GM18502 (cell line): ENCODE results near the gene MRFAP1.
"Not testable (repeated sequence)": the region's sequence is repeated elsewhere in the genome, so short reads cannot be mapped to it uniquely, and the experiment has no call there.

Source experiments
- ATAC-seq: cut with Tn5 transposase; IDR thresholded peaks from one replicate; pipeline ENCODE4 v1.9.1; 2021; ENCODE audit warnings: mild to moderate bottlenecking; ENCODE audit not compliant: unreplicated experiment, poor library complexity

The MRFAP1 gene

DNA sequence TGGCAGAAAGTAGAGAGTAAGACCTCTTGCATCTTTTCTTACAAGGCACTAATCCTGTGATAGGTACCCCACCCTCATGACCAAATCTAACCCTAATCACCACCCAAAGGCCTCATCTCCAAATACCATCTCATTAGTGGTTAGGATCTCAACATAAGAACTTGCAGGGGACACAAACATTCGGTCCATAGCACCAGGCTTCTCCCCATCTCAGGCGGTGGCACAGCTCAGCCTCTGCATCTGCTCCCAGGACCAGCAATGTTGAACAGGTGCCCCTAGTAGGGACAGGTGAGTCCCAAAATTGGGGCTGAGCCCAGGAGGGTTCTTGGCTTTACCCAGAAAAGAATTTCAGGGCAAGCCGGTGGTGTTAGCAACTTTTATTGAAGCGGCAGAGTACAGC is 8.4 kb upstream of the MRFAP1 start:
- ATAC-seq: no peak

DNA sequence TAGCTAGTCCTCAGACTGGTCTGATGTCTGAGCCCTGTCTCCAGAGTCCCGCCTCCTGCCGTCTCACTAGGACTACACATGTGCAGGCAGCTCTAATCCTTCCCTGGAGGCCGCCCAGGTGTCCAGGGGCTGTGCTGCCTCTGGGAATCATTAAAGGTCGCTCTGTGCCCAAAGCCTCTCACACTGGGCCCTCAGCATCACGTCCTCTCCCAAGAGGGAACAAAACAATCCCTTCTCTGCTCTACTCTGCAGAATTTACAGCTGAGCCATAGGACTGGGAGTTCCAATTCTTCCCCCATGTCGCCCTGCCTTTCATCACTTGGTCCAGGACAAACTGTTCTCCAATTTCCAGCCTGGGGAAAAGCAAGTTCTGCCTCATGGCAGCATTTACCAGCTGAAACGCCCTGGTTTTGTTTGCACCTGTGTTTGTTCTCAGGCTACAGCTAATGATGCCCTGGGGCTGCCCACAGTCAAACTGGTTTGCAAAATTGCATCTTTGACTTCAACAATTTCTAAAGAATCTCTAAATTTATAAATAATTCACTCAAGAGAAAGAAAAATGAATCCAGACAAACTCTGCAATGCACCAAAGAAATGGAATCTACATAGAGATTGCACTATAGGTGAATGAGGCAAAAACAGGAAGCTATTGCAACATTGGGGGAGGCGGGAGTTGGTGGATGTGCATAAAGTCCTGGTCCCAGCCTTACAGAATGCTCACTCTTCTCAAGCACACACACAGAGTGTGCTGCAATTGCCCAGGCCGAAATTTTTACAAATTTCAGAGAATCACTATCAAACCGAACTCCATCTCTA is 7.2 kb upstream of the MRFAP1 start:
- ATAC-seq: no peak

DNA sequence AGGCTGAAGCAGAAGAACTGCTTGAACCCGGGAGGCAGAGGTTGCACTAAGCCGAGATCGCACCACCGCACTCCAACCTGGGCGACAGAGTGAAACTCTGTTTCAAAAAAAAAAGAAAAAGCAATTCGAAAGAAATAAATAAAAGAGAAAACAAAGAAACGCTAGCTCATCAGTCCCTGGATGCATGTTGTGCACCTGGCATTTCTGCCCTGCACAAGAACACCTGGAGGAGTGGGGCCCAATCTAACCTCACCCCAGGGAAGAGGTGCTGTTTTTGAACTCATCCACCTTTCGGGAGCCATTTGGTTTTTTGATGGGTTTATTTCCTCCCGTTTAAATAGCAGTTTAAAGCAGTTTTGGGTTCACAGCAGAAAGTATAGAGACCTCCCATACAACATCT is 5.7 kb upstream of the MRFAP1 start:
- no peak for ATAC-seq

DNA sequence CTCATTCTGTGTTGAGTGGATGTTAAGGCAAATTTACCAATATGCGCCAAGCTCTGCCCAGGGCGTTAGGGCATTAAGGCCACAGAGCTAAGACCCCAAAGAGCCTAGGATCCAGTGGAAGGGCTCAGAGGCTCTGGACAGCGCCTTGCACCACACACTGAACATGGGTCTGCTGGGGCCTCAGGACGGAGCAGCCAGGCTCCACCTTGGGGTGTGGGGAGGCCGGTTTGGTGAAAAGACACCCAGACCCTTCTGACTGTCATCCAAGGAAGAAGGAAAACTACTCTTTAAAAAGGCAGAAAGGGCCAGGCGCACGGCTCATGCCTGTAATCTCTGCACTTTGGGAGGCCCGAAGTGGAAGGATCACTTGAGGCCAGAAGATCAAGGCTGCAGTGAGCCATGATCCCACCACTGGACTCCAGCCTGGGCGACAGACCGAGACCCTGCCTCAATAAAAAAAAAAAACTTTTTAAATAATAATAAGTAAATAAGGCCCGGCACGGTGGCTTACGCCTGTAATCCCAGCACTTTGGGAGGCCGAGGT is 1.3 kb upstream of the MRFAP1 start:
- no peak for ATAC-seq

DNA sequence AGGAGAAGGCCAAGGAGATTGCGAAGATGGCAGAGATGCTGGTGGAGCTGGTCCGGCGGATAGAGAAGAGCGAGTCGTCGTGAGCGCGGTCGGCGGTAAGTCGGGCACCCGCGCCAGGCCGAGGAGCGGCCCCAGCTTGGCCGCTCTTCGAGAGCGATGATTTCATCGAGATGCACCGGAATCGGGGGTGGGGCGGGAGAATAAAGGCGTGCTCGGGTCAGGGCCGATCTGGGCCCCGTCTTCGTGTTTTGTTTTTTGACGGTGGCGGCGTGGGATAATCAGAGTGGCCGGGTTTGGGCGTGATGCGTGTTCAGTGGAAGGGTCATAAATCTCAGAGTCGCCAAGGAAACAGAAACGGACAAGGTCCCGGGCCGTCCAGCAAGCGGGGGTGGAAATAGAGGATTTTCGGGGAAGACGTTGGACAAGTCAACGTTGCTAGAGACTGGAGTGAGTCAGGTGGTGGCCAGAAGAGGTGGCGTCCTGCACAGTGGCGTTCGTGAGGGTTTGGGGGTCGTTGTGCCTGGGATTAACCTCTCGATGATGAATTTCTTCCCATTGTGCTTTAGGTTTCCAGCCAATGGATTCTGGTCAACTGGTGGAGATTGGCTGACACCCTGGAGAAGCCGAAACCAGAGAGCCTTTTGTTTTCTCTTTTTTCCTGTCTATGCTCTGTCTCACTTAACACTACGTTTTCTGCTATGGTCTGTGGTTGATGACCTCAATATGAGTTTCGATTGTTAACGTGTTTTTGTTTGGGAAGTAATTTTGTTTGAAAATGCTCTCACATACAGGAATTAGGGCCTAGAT is 882 bp downstream of the MRFAP1 start:
- ATAC-seq: peak; percentile 33

DNA sequence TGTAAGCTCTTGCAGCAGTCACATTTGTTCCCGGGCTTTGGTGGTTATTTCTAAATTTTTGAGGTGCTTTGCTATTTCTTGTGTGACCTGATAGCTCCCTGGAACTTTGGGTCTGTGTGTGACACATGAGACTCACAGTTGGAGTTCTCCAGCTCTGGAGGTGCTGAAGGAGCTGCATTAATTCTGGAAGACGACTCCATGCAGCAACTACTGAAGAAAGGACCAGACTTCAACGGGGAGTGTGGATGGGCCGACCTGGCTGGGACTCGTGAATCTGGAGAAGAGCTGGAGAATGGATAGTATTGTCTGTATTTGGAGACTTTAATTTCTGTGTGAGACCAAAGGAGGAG is 1.5 kb downstream of the MRFAP1 start:
- ATAC-seq: no peak

DNA sequence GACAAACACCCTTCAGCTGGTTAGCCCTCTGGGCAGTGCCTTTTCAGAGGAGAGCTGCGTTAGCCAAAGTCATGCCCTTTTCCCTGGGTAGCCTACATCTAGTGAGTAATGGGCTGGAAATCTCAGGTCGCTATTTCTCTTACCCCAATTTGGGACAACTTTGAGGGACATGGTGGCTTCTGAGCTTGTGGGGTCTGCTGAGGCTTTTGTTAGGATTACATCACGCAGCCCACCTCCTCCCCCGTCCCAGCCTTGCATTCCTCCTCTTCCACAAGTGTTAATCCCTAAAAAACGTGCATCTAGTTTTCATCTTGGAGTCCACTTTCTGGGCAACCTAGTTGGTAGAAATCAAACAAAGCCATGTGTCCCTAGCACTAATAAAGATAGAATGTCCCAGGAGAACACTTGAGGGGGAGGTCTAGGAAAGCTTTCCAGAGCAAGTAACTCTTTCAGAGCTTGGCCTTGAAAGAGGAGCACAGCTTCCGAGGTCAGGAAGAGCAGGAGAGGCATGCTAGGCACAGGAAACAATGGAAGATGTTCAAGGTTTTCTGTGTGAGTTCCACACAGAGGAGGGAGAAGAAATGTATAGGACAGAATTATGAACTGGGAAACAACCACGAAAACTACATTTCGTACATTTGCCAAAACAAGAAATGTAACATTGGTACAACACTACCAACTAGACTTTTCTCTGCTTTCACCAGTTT is 2.8 kb downstream of the MRFAP1 start:
- ATAC-seq: no peak

DNA sequence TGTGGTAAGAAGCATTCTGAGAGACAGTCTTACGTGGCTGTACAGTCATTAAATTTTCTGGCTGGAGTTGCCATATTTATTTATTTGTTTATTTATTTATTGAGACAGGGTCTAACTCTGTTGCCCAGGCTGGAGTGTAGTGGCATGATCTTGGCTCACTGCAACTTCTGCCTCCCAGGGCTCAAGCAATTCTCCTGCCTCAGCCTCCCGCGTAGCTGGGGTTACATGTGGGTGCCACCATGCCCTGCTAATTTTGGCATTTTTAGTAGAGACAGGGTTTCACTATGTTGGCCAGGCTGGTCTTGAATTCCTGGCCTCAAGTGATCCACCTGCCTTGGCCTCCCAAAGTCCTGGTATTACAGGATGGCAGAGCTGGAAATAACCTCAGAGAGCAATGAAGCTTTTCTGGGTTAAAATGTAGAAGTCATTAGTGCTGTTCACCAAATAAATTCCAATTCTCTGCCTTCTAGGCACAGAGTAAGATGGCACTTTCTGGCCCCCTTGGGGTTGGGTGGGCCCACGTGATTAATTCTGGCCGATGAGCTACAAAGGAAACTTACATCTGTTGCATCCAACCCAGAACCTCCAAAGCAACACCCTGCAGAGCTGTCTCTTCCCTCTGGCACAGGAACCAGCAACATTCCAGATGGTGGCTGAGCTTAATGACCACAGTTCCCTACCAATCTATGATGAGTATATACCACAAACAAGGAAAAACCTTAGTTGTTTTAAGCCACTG is 4.5 kb downstream of the MRFAP1 start:
- no peak for ATAC-seq

DNA sequence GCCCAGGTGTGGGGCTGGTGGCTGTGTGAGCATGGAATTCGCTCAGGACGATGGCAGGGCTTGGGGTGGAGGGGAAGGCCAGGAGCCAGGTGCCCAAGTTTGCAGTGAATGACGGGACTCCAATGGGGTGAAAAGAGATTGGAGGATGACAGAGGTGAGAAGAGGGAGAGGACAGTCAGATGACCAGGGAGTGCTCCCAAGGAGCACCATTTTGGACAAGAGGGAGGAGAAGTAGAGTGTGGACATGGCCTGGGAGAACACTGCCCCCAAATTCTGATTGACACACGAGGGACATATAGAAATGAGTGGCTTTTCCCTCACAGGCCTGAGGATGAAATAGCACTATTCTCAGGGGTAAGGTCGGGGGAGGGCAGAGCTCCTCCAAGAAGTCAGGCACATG is 6.7 kb downstream of the MRFAP1 start:
- ATAC-seq: no peak

DNA sequence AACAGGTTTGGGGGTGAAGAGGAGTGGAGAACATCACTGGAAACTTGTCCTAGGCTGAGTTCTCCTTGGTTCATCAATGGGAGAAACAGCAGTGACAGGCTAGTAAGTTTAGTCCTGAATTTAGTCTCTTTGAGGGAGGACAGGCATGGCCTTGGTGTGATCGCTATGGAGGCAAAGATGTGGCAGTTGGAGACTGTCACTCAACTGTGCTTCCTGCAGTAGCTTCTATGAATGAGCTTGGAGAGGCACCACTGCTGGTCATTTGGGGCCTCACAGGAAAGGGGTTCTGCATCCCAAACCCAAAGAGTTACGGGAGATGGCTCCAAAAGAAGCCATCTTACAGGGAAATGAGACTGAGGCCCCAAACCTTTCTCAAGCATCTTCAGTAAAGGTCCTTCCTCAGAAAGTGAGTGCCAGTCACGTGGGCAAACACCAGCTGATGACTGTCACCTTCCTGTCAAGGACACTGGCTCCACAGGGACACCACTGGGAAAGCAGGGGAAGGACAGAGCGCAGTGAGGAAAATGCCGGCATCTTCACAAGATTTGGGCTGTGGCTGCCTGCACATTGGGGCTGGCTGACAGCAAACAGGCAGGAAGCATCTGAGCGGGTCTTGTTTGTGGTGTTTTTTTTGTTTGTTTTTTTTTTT is 7.2 kb downstream of the MRFAP1 start:
- no peak for ATAC-seq

DNA sequence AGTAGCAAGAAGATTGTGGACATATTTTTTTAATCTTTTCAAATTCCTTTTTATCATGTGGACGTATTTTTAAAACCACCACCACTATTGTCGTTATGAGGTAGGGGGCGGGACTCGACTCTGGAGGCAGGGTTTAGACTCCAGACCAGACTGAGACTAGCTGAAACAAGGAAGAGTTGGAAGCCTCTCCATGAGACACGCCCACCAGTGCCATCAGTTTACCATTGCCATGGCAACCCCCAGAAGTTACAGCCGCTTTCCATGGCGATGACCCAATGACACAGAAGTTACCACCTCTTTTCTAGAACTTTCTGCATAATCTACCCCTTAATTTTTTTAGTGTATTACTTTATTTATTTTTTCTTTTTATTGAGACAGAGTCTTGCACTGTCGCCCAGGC is 8.7 kb downstream of the MRFAP1 start:
- ATAC-seq: no peak

DNA sequence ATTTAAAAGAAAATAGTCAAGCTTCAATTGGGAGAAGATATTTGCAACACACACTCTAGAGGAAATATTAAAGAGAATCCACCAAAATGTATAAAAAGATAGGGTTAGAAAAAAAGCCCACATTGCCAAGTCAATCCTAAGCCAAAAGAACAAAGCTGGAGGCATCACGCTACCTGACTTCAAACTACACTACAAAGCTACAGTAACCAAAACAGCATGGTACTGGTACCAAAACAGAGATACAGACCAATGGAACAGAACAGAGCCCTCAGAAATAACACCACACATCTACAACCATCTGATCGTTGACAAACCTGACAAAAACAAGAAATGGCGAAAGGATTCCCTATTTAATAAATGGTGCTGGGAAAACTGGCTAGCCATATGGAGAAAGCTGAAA is 13.7 kb downstream of the MRFAP1 start:
- ATAC-seq: not testable (repeated sequence)

DNA sequence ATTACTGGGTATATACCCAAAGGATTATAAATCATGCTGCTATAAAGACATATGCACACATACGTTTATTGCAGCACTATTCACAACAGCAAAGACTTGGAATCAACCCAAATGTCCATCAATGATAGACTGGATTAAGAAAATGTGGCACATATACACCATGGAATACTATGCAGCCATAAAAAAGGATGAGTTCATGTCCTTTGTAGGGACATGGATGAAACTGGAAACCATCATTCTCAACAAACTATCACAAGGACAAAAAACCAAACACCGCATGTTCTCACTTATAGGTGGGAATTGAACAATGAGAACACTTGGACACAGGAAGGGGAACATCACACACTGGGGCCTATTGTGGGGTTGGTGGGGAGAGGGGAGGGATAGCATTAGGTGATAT is 14.8 kb downstream of the MRFAP1 start:
- not testable (repeated sequence) for ATAC-seq

DNA sequence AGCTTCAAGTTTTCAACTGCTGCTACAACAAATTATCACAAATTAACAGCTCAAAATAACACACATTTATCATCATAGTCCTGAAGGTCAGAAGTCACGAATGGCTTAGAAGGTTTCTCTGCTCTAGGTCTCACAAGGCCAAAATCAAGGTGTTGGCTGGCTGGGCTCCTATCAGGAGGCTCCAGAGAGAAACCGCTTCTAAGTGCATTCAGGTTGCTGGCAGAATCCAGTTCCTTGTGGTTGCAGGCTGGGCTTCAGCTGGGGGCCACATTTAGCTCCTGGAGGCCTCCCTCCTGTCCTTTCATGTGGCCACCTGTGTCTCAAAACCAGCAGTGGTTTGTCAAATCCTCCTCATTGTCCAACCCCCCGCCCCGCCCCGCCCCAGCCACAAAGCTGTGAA is 15.4 kb downstream of the MRFAP1 start:
- no peak for ATAC-seq

DNA sequence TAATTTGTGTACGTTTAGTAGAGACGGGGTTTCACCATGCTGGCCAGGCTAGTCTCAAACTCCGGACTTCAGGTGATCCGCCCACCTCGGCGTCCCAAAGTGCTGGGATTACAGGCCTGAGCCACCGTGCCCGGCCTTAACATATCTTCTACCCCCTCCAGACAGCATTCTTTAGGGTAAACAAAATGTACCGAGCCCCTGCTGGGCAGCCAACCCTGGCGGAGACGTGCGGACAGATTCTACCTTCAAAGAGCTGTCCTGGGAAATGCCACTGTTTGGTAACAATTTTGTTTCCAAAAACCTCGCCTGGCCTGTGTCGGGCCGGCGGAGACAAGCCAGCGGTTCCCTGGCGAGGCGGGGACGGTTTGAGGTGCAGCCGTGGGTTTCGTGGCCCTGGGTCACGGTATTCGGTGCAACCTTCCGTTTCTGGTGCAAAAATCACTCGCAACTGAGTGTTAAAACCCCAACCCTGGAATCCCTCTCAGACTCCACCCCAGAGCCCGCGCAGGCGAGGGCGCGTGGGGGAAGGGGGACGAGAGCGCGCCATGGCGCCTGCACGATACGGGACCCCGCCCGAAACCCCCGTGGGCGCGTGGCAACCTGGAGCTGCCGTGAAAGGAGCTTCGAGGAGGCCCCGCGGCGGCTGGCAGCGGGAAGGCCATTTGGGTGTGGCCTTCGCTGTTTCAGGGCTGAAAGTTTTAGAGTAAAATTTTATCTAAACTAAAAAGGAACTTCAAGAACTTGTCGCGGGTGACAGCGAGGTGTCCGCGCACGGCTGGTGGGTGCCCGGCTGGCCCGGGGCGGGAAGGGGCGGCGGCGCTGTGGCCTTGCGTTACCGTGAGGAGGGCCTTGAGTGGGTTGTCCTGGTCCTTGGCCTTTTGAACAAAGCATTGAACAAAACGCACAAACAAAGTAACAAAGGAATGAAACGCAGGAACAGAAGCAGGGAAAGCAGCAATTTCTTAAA is 17.0 kb downstream of the MRFAP1 start:
- ATAC-seq: no peak

DNA sequence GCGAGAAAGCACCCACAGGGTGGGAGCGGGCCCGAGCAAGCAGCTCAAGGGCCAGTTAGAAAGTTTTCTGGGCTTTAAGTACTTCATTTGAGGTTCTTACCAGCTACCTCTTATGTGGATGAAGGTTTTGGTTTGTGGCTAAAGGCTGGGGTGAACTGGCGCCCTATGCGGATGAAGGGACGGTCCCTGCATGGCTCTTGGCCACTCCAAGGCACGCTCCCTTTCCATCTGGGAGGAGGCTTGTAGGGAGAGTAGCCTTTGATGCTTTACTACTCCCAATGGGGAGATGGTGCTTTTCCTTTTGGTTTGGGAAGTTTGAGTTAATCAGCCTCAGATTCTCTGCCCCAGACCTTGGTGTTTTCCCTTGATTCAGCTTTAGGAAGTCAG is 17.7 kb downstream of the MRFAP1 start:
- ATAC-seq: no peak

DNA sequence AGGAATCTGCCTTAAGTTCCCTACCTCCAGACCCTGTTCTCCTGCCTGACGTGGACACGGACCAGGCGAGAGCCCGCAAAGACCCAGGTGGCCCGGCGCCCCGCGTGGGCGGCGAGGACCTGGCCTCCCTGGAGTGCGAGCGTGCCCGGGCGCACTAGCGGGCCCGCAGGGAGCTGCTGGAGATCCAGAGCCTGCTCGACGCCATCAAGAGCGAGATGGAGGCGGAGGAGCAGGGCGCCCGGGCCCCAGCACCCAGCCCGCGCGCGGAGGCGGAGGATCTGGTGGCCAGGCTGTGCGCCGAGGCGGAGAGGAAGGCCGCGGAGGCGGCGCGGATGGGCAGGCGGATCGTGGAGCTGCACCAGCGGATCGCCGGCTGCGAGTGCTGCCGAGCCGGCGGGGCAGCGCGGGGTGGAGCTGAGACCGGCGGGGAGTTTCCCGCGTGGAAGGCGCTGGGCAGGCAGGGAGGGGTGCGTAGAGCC is 18.2 kb downstream of the MRFAP1 start:
- no peak for ATAC-seq

DNA sequence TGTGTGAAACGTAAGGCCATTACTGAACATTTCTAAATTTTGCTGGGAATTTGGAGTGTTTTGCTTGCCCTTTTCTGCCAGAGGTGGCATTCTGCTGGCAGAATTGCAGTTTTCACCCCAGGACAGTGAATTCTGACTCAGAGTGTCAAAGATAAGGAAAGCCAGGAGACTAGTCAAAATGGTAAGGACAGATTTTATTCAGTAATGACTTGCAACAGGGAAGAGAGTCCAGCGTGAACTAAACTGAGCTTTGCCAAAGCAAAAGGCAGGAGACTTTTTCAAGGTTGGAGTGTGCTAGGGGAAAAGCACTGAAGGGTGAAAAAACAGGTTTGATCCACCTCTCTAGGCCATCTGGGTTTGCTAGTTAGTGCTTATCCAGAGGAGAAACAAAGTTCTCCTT is 19.4 kb downstream of the MRFAP1 start:
- no peak for ATAC-seq

DNA sequence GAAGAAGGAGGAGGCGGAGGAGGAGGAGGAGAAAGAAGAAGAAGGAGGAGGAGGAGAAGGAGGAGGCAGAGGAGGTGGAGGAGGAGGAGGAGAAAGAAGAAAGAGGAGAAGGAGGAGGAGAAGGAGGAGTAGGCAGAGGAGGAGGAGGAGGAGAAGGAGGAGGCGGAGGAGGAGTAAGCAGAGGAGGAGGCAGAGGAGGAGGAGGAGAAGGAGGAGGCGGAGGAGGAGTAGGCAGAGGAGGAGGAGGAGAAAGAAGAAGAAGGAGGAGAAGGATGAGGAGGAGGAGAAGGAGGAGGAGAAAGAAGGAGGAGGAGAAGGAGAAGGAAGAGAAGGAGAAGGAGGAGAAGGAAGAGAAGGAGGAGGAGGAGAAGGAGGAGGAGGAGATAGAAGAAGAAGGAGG is 19.9 kb downstream of the MRFAP1 start:
- no peak for ATAC-seq
